H7 (cell line): ENCODE measurements around the gene SCUBE1. TPM values are rescaled to one million over a fixed set of nuclear protein-coding genes. Genes with fewer than 3 reads are reported as not detected.
A peak's percentile ranks its signal among the peaks of the same experiment; 100 is the strongest.

Experiments used
- DNase-seq: peaks from one replicate; pipeline ENCODE4 v3.0.0; 2012
- H3K27me3 ChIP-seq: 2 replicates; pipeline ENCODE4 v1.6.0; 2011; ENCODE audit warnings: mild to moderate bottlenecking, low read length; ENCODE audit not compliant: control insufficient read depth, insufficient read depth
- H3K36me3 ChIP-seq: replicated peaks from 2 replicates; pipeline ENCODE4 v1.5.1; 2011; ENCODE audit warnings: low read length; ENCODE audit not compliant: control insufficient read depth, insufficient read depth
- H3K4me3 ChIP-seq: 2 replicates; pipeline ENCODE4 v1.5.1; 2011; ENCODE audit warnings: low read depth, mild to moderate bottlenecking, control low read depth, low read length, moderate library complexity; ENCODE audit not compliant: insufficient read depth
- total RNA-seq: library from RNA; depleted of rRNA; stranded (reverse); fragments of >200 nt; shearing (Covaris generic); gene quantifications from 2 replicates; pipeline ENCODE4 v1.2.3, GENCODE V29; 2014

The SCUBE1 gene
- total RNA-seq, 1 experiment from 2014 or later, result 0.45 TPM

GRCh38 chr22:43207386-43207785 lies 135.8 kb downstream of the SCUBE1 start:
- no peaks in the 10 kb centered on the region for H3K36me3 ChIP-seq
- DNase-seq, result no peak
- no peak overlapping the region for H3K4me3 ChIP-seq
- H3K27me3 ChIP-seq, result no peaks in the 10 kb centered on the region

- H3K4me3 ChIP-seq, result no peak overlapping the region
- DNase-seq, result no peak
- H3K36me3 ChIP-seq, result no peaks in the 10 kb centered on the region
- H3K27me3 ChIP-seq, result no peaks in the 10 kb centered on the region
Measured at GRCh38 chr22:43206509-43207161, 136.5 kb downstream of the SCUBE1 start.

GRCh38 chr22:43205748-43206508 lies 137.2 kb downstream of the SCUBE1 start:
- Histone ChIP-seq H3K36me3 (no peaks in the 10 kb centered on the region), H3K4me3 (no peak overlapping the region), H3K27me3 (no peaks in the 10 kb centered on the region)
- no peak for DNase-seq

GRCh38 chr22:43205261-43205691 lies 137.9 kb downstream of the SCUBE1 start:
- no peak for DNase-seq
- H3K27me3 ChIP-seq, result no peaks in the 10 kb centered on the region

GRCh38 chr22:43203471-43203981 lies 139.6 kb downstream of the SCUBE1 start:
- peak; percentile 94 for DNase-seq
- no peak overlapping the region for H3K4me3 ChIP-seq
- no peaks in the 10 kb centered on the region for H3K36me3 ChIP-seq
- no peaks in the 10 kb centered on the region for H3K27me3 ChIP-seq

More at GRCh38 chr22:43205261-43205691, 137.9 kb downstream of the SCUBE1 start:
- Histone ChIP-seq H3K4me3 (no peak overlapping the region), H3K36me3 (no peaks in the 10 kb centered on the region)

- DNase-seq, result peak; percentile 73
- Histone ChIP-seq H3K36me3 (no peaks in the 10 kb centered on the region), H3K4me3 (no peak overlapping the region), H3K27me3 (no peaks in the 10 kb centered on the region)
Measured at GRCh38 chr22:43202756-43203410, 140.3 kb downstream of the SCUBE1 start.

- DNase-seq, result no peak
- Histone ChIP-seq H3K27me3 (no peaks in the 10 kb centered on the region), H3K4me3 (no peak overlapping the region), H3K36me3 (no peaks in the 10 kb centered on the region)
Measured at GRCh38 chr22:43202326-43202725, 140.8 kb downstream of the SCUBE1 start.

GRCh38 chr22:43201486-43202219 lies 141.5 kb downstream of the SCUBE1 start:
- Histone ChIP-seq H3K4me3 (no peak overlapping the region), H3K36me3 (no peaks in the 10 kb centered on the region), H3K27me3 (no peaks in the 10 kb centered on the region)
- no peak for DNase-seq

GRCh38 chr22:43200555-43200954 lies 142.6 kb downstream of the SCUBE1 start:
- H3K4me3 ChIP-seq, result no peak overlapping the region
- DNase-seq, result no peak
- no peaks in the 10 kb centered on the region for H3K36me3 ChIP-seq
- H3K27me3 ChIP-seq, result no peaks in the 10 kb centered on the region

- H3K4me3 ChIP-seq, result no peak overlapping the region
- no peaks in the 10 kb centered on the region for H3K27me3 ChIP-seq
- DNase-seq, result no peak
- H3K36me3 ChIP-seq, result no peaks in the 10 kb centered on the region
Measured at GRCh38 chr22:43200031-43200430, 143.1 kb downstream of the SCUBE1 start.

- Histone ChIP-seq H3K27me3 (no peaks in the 10 kb centered on the region), H3K36me3 (no peaks in the 10 kb centered on the region), H3K4me3 (no peak overlapping the region)
- DNase-seq, result no peak
Measured at GRCh38 chr22:43199541-43199940, 143.6 kb downstream of the SCUBE1 start.

- no peak for DNase-seq
- Histone ChIP-seq H3K4me3 (no peak overlapping the region), H3K36me3 (no peaks in the 10 kb centered on the region), H3K27me3 (no peaks in the 10 kb centered on the region)
Measured at GRCh38 chr22:43198936-43199335, 144.2 kb downstream of the SCUBE1 start.

GRCh38 chr22:43198126-43198525 lies 145.0 kb downstream of the SCUBE1 start:
- no peak overlapping the region for H3K4me3 ChIP-seq
- no peaks in the 10 kb centered on the region for H3K36me3 ChIP-seq
- no peak for DNase-seq
- H3K27me3 ChIP-seq, result no peaks in the 10 kb centered on the region

GRCh38 chr22:43197271-43197941 lies 145.8 kb downstream of the SCUBE1 start:
- DNase-seq, result no peak

More at GRCh38 chr22:43197271-43197941, 145.8 kb downstream of the SCUBE1 start:
- Histone ChIP-seq H3K36me3 (no peaks in the 10 kb centered on the region), H3K4me3 (no peak overlapping the region), H3K27me3 (no peaks in the 10 kb centered on the region)
